ENCODE measurements around the gene PI4KA.
A peak's percentile ranks its signal among the peaks of the same experiment; 100 is the strongest.
"Not testable (repeated sequence)": the region's sequence is repeated elsewhere in the genome, so short reads cannot be mapped to it uniquely, and the experiment has no call there.

Gene PI4KA

DNA sequence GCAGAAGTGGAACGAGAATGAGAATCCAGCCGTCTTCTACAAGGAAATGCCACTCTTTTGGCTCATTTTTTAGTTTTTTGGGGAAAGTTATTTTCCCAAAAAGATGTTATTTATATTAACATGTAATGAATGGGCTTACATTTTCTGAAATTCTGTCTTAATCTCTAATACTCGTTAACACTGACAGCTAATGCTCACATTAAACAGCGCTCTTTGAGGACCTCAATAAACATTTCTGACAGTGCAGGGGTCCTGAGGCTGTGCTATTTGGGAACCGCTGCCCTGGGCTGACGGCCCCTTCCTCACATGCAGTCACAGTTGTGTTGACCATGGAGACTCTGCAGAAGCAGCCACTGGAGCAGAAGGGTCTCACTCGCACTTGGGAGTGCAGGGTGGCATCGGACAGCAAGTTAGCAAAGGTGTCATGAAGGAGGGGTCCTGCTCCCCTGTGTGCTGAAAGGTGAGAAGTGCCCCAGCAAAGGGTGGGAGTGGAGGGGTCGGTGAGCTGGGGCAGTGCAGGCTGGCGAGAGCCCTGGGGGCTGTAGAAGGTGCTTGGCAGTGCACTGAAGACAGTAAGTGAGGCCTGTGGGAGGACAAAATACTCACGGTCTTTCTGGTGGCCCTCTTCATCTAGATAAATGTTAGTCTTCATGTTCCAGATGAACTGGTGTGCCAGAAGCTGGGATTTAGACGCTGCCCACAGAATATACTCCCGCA is 137.8 kb downstream of the PI4KA start:
- no peak for DNase-seq

DNA sequence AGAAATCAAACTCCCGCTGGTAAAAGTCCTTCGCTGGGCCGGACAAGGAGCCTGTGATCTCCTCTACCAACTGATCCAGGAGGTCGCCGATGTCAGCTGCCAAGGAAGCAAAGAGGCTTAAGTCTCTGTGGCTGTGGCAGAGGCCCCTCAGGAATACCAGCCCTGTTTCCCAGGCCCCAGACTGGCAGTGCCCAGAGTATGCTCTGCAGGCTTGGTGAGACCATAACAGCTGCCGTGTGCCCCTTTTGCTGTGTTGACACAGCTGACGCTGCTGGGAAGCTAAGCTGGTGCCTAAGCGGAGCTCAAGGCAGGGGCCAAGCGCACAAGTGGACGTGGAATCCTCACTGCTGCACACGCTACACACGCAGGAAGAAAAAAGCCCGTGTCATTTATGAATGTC is 139.9 kb downstream of the PI4KA start:
- not testable (repeated sequence) for DNase-seq

DNA sequence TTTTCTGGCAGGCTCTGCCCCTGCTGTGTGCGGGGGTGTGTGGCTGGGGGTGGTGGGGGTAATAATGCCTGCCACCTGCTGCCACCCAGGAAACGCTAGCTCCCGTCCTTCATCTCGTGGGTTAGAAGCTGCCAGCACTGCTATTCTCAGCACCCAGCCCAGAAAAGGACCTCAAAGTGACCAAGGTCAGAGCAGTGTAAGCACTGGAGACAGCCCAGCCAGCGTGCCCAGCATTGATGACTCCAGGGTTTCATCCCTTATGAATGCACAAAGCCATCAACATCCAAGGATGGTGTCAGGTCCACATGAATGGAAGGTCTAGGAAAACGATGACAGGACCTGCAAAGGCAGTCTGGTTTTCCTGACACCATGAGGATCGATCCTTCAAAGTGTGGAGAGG is 140.6 kb downstream of the PI4KA start:
- not testable (repeated sequence) for DNase-seq

DNA sequence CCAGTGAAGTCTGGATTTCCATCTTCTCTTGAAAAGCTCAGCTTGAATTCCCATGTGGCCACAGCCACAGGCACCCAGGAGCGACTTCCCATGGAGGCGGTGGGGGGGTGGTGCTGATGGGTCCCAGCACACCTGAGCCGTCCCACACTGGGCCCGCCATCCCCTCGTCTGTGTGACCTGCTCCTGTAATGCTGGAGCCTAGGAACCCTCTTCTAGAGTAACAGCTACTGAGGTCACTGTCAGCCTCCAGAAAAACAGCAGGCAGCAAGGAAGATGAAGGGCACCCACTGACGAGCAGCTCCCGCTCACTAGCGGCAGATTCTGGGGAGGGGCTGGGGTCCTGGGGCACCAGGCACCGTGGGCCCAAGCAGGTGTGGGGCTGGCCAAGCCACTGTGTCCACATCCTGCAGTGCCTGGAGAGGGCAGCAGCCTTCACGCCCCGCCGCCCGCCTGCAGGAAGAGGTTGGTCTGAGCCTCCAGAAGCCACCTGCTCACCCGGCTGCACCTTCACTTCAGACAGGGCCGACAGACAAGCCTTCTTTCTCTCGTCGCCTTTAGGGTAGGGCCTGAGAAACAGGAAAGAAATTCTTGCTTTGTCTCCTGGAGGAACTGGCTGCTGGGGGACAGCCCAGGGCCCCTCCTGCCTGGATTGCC is 141.3 kb downstream of the PI4KA start:
- not testable (repeated sequence) for DNase-seq

DNA sequence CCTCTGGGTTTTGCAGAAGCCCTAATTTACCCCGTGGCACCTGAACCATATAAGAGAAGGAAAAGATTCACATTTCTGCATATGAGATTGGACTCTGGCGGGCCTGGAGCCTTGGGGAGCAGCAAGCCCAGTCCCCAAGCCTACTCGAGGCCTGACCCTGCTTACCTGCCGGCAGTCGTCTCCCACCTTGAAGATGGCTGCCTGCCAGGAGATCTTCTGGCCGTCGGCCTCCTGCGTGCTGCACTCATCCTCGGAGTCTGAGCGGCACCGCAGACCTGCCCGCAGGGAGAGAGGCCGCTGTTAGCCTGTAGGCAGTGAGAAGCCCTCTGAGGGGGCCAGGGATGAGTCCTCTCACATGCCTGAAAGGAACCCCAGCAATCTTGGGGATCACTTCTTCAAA is 145.5 kb downstream of the PI4KA start:
- not testable (repeated sequence) for DNase-seq

DNA sequence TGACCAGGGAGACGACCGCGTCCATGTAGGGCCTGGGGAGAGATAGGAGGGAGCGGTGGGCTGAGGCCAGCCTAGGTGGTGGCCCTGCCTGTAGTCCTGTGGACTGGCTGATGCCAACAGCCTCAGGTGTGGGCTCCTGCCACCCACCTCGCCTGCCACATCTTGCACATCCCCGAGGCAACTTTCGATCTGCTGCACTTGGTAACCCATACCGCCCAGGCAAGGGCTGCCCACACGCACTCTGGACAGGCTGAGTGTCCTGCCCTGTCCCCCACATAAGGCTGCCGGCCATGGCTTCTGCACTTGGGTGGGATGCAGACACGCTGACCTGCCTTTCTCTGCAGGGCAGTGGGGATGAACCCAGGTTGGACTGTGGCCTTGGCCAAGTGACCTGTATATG is 148.6 kb downstream of the PI4KA start:
- not testable (repeated sequence) for DNase-seq

DNA sequence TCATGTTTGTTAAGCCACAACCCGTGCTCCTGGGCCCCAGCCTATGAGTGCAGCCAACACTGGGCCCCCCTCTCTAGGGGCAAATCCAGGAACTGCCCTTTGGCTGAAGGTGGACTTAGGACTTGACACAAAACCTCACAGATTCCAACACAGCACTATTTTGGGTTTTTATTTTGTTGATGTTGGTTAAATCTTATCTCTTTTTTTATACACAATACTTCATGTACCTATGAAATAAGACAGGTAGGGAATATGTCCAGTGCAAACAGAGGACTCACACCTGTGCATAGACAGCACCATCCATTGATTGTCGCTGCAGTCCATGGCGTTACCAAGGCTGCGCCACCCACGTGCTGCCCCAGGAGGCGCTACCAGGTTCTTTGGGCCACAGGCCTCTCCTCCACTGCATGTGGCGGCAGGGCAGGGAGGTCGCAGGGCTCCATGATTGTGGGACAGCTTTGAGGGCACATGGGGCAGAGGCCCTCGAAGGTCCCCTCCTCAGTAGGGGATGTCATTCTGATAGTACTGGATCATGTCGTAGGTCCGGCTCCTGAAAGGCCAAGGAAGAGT is 151.0 kb downstream of the PI4KA start:
- not testable (repeated sequence) for DNase-seq

DNA sequence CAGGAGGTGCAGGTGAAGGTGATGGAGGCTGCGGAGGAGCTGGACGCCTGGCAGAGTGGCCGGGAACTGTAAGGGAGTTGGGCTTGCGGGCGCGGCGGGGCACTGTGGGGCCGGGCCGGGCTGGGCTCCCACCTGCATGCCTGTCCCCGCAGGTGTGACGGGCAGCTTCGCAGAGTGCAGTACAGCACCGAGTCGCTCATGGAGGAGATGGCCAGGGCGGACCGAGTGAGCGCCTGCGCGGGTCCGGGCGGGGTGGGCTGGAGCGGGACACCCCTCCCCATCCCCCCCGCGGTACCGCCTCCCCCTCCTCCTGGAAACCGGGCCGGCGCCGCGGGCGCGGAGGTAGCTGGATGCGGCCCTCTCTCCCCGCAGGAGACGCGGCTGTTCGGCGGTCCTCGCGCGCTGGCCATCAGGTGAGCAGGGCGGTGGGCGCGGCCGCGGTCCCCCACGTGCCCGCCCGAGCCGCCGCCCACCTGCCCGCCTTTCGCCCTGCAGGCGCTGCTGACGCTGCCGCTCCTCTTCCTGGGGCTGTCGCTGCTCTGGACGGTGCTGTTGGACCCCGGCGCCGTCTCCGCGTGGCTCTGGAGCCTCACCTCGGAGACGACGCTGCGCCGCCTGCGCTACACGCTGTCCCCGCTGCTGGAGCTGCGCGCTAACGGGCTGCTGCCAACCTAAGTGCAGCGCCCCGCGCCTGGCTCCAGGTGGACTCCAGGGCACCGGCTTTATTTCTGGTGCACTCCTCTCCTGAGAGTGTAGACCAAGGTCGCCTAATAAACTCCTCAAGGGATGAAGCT is 154.6 kb downstream of the PI4KA start:
- not testable (repeated sequence) for DNase-seq

DNA sequence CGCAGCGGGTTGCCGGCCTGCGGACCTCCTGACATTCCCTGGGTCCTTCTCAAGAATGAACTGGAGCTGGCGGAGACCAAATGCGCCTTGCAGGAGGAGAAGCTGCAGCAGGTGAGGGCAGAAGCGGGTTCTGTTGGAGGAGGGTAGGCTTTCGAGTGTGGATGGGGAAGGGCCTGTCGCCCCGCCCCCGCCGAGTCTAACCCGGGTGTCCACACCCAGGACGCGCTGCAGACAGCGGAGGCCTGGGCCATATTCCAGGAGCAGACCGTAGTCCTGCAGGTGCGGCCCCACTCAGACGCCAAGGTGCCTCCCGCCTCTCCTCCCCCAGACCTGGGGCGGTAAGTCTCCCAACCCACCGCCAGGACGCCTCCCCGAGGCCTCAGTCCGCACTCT is 155.2 kb downstream of the PI4KA start:
- not testable (repeated sequence) for DNase-seq

DNA sequence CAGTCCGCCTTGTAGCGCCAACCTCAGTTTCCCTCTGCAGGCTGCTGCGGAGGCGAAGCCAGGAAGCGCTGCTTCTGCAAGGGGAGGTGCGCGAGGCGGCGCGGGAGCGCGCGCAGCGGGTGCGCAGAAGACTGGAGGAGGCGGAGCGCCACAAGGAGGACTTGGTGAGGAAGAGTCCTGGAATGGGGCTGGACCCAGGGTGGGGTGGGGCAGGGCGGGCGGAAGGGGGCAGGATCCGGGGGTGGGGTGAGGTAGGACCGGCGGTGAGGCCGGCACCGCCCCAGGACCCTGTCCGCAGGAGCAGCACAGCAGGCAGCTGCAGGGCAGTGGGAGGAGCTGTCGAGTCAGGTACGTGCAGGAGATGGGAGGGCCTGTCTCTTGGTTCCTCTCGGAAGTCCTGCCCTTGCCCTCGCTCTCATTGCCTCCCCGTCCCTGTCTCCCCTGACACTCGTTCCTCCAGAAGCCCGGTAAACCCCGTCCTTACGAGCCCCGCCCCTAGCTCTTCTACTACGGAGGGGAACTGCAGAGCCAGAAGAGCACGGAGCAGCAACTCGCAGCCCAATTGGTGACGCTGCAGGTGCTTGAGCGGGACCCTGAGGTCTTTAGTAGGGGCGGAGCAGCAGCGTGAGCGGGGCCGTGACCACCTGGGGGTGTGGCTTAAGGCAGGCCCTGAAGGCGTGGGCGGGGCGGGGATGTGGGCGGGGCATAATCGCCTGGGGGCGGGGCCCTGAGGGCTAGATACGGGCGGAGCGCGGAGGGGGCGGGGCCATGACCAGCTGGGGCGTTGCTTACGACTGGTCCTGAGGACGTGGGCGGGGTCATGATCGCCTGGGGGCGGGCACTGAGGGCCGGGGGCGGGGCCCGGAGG is 155.8 kb downstream of the PI4KA start:
- DNase-seq = peak; percentile 42

DNA sequence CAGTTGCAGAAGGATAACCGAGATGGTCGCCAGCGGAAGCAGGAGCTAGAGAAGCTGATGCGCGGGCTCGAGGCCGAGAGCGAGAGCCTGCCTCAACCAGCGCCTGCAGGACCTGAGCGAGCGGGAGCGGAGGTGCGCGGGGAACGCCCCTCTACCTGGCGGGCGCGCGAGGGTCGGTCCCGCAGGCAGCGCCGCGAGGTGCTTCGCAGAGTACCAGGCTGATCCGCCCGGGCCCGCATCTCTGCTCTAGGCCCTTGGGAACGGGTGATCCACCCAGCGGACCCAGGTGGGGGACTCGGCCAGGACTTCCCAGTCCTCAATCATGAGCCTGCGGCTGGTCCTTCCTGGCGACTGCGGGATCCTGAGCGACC is 156.5 kb downstream of the PI4KA start:
- DNase-seq = not testable (repeated sequence)

DNA sequence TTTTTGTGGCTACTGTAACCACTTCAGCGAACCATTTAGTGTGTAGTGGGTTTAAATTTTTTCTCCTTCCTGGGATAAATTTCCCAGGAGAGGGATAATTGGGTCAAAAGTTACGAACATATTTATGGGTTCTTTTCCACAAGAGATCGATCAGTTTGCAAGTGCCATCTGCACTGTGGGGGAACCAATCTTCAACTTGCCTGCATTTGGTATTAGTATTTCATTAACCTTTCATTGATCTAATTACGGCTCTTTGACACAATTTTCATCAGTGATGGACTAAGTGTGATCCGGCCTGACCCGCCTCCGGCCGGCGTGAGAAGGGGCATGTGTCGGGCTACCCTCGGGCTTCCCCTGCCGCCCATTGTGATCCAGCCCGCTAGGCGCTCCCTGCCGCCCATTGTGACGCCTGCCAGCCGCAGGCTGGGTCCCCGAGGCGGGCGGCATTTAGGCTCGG is 156.9 kb downstream of the PI4KA start:
- not testable (repeated sequence) for DNase-seq

DNA sequence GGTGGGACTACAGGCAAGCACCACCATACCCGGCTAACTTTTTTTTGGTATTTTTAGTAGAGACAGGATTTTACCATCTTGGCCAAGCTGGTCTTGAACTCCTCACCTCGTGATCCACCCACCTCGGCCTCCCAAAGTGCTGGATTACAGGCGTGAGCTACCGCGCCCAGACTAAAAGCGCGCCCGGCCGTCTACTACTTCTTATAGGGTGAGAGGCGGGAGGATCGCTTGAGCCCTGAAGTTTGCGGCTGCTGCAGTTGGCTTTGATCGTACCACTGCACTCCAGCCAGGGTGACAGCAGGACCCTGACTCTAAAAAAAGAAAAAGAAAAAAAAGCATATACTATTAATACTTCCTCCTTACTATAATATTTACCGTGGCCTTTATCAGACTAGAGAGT is 158.3 kb downstream of the PI4KA start:
- not testable (repeated sequence) for DNase-seq

DNA sequence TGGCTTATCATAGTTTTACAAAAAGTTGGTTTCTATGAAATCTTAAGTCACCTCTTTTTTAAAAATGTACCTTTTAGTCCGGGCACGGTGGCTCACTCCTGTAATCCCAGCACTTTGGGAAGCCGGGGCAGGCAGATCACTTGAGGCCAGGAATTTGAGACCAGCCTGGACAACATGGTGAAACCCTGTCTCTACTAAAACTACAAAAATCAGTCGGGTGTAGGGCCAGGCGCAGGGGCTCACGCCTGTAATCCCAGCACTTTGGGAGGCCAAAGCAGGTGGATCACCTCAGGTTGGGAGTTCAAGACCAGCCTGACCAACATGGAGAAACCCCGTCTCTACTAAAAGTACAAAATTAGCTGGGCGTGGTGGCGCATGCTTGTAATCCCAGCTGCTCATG is 158.8 kb downstream of the PI4KA start:
- not testable (repeated sequence) for DNase-seq

DNA sequence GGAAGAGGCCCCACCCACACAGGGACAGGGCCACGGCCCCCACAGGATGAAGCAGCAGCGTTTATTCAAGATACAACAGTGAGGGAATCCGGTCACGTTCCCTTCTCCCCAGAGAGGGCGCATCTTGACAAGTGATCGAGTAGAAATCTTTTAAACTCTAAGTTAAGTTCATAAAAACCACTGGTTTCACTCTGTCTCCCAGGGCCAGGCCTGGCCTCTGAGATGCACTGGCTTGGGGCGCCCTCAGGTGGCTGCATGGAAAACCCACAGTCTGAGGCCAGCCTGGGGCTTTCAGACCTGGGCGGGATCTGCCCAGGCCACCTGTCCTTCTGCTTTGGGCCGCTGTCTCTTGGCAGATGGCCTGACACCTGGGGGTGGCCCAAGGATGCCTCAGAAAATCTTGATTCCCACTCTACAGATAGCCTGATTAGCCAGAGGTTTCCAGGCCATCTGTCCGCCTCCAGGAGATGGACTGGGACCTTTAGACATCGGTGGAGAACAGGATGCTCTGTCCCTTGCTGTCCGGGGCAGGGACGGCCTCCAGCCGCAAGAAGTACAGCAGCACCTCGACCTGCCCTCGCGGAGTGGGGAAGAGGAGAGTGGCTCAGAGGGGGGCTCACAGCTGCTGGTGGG is 161.0 kb downstream of the PI4KA start:
- DNase-seq = not testable (repeated sequence)

DNA sequence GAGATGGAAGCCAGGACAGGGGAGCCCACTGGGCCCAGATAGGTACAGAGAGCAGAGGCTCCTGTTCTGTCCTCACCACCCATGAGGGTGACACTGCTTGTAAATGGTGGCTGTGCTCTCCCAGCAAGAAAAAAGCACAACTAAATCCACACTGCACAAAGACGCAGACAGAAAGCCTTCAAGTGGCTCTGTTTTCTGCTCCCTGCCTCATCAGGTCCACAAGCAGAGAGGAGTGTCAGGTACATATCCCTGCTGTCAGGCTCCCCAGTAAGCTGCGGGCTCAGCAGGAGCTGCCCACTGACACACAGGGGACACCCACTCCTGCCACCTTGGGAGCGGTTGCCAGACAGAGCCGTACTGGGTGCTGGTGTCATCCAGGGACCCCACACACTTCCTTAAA is 162.6 kb downstream of the PI4KA start:
- DNase-seq = not testable (repeated sequence)

DNA sequence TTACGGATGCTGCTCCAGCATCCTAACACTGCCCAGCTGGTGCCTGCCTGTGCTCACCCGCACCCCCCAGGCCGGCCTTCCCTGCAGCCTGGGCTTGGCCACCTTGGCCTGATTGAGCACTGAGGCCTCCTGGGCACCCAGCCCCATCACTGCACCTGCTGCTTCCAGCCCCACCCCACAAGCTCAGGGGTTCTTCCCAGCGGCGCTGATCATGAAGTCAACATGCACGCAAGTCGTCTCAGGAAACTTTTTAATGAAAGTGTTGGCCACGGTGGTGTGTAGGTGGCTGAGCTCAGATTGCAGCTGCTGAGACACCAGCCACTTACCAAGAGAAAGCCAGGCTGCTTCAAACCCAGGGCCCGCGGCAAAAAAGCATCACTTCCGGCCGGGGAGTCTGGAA is 163.4 kb downstream of the PI4KA start:
- DNase-seq = not testable (repeated sequence)

DNA sequence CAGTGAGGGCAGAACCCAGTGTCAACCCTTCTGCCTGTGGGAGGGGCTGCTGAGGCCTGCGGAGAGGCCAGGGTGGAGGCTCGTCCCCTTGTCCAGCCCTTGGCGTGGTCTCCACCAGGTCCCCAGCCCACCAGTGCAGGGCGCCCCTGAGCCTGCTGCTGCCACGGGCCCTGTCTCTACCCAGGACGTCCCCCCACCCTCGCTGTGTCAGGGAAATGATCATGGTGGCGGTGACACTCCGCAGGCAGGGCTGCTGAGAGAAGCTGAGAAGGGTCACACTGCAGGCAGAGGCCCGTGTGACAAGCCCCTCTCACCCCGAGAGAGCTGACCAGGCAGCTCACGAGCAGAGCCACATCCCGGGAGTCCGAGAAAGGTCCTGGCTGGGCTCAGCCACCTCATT is 164.4 kb downstream of the PI4KA start:
- not testable (repeated sequence) for DNase-seq

DNA sequence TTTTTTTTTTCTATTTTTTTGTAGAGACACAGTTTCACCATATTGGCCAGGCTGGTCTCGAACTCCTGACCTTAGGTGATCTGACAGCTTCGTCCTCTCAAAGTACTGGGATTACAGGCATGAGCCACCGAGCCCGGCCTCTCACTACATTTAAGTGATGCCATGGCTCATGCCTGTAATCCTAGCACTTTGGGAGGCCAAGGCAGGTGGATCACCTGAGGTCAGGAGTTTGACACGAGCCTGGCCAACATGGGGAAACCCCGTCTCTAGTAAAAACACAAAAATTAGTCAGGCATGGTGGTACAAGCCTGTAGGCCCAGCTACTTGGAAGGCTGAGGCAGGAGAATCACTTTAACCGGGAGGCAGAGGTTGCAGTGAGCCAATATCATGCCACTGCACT is 165.7 kb downstream of the PI4KA start:
- DNase-seq = not testable (repeated sequence)

DNA sequence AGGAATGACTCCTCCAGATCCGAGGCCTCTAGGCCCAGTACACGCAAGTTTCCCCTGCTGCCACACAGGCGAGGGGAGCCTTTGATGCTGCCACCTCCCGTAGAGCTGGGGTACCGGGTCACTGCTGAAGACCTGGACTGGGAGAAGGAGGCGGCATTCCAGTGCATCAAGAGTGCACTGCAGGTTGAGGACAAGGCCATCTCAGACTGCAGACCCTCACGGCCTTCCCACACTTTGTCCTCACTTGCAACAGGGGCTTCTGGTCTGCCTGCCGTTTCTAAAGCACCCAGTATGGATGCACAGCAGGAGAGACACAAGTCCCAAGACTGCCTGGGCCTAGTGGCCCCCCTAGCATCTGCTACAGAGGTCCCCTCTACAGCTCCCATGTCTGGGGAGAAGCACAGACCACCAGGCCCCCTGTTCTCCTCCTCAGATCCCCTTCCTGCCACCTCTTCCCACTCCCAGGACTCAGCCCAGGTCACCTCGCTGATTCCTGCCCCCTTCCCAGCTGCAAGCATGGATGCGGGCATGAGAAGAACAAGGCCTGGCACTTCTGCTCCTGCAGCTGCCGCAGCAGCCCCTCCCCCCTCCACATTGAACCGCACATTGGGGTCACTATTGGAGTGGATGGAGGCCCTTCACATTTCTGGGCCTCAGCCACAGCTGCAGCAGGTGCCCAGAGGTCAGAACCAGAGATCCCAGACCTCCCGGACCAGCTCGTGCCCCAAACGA is 167.9 kb downstream of the PI4KA start:
- DNase-seq = not testable (repeated sequence)
